C4-2B (cell line): Measurements from ENCODE around the gene CYTIP.

ENCODE experiments used
- H3K27ac ChIP-seq: fragments of 450-650 bp; 2 replicates; pipeline ENCODE4 v1.5.1; 2017
- CTCF ChIP-seq: fragments of 450-650 bp; conservative IDR thresholded peaks from 2 replicates; pipeline ENCODE4 v1.5.1; 2017; ENCODE audit warnings: mild to moderate bottlenecking
- ZFX ChIP-seq: fragments of 450-650 bp; IDR thresholded peaks from 2 replicates; pipeline ENCODE4 v1.6.1; 2017

The CYTIP gene

DNA sequence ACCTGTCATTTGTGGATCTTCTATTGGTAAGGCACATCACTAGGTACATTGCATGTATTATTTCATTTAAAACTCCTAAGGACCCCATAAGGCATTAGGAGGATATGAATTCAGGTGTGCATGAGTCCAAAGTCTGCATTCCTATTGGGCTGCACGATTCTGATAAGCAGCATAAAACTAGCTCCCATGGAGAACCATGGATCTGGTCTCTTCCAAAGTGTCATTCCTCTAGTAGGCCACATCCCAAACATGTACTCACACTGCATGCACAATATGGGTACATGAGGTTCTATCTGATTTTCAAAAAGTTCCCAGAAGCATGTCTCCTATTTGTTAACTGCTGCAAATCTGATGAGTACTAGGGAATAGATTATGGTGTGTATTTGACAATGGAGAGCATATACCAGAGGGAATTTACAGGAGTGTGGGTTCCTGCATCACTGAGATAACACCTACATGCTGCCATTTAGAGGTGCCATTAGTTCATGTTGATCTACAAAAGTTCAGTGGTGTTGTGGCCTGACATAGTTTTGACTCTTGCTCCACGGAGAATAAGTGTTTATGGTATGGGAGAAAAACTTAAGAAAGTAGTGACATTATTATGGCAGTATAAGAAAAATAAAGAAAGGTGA lies 11.3 kb downstream of the CYTIP start:
- TF ChIP-seq CTCF (no peak), ZFX (no peak)
- no peak overlapping the region for H3K27ac ChIP-seq

- no peak overlapping the region for H3K27ac ChIP-seq
- TF ChIP-seq CTCF (no peak), ZFX (no peak)
Observed at GRCh38 chr2:157431176-157431575, 12.7 kb downstream of the CYTIP start.

DNA sequence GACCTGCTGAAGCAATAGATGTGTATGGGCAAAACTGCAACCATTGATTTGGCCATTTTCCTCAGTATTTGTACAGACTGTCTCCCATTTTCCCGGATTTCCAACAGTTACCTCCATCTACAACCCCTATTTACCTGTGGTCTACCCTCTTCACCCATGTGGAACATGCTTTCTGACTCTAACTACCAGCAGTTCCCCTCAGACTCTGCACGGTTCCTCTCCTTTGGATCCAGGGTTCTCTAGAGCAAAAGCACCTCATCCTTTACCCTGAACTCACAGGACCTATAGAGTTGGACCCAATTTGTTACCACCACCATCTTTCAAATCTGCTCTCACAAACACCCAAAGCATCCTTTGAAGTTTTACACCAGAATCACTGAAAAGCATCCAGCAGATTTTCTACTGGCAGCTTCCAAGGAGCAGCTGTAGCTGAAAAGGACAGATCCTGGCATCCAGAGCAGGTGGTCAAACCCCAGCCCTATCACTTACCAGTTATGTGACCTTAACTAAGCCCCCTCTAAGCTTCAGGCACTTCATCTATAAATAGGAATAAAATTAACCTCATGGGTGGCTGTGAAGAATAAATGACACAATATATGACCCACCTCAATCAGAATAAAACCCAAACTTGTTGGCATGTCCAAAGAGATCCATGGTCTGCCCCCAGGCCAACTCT lies 15.3 kb downstream of the CYTIP start:
- TF ChIP-seq ZFX, result no peak
- TF ChIP-seq CTCF, result no peak
- H3K27ac ChIP-seq, result no peak overlapping the region

DNA sequence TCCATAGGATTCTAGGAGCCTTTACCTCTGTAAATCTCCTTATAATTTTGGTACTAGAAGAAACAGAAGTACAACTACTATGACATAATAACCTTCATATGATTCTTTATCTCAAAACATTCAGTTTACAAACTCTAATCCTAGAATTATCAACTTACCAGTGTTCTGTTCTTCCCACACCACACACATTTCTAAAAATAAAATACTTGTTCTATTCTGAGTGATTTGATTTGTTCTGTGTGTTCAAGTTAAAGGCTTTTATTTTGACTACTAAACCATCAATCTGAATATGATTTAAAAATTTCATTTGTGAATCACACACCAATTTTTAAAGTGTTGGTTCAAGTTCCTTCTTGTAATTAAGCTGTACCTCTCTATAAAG lies 16.0 kb downstream of the CYTIP start:
- H3K27ac ChIP-seq, result no peak overlapping the region
- TF ChIP-seq ZFX, result no peak
- no peak for TF ChIP-seq CTCF

DNA sequence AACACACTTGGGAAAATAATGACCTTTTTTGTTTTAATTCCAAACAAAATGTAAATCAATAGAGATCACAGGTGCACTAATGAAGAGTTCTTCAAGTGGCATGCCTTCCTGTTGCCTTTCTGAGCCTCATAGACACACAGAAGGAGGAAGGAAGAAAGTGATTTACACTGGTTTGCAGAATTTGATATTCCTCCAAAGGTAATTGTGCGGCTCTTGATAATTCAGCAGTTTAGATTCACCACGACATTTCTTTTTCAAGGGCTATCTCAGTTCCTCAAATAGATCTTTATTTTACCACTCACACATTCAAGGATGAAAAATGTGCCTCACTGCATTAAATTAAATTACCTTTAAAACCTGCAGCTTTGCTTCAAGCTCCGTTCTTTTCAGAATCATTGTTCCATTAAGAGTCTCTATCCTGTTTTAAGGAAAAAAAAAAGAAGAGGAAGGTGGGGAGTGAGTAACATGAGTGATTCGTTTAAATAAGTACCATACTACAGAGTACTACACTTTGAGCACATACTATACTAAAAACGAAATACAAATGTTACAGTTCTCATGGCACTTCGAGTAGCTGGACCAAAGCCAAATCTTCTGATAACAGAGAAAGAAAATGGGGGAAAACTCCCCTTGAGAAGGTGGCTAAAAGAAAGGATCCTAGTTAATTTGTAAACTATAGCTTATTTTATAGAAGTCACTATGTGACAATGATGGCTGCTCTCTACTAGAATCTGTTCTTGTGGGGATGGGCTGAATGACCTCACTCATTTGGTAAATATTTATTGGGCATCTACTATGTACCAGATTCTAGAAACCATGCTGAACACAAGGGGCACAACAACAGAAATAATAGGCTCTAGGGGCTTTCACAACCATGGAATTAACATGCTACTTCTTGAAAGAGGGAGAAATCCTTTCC lies 16.6 kb downstream of the CYTIP start:
- TF ChIP-seq CTCF (no peak), ZFX (no peak)
- no peak overlapping the region for H3K27ac ChIP-seq

DNA sequence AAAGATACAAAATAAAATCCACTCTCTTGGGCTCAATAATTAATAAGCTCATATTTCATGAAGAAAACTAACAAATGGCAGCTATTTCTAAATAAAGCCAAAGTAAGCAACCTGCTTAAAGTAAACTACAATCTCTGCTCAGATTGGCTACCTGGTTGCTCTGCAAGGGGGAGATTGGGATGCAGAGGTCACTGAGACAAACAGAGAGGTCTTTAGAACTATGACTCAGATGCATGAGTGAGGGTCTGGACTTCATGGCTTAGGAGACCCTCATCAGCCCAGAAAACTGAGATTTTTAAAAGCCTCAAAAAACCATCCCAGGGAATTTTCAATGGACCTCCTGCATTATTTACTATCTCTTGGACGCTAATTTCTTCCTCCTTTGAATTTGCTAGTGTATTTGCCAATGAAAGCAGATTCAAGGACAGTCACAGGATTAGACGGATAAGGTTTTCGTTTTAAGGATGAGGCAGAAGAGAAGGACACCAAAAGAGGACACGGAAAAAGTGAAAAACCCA lies 17.4 kb downstream of the CYTIP start:
- TF ChIP-seq ZFX (no peak), CTCF (no peak)
- H3K27ac ChIP-seq, result no peak overlapping the region
